RWPE2 (cell line): Measurements from ENCODE around the gene DNMBP.

Experiments used
- ATAC-seq: fragments of 200-7000 bp; cut with Tn5 transposase; 3 replicates; pipeline ENCODE4 v1.9.1; 2021; ENCODE audit warnings: low read depth
- DNase-seq: peaks from one replicate; pipeline ENCODE4 v3.0.0-alpha.2; 2020; ENCODE audit warnings: low spot score
- H3K27ac ChIP-seq: fragments of 450-650 bp; 2 replicates; pipeline ENCODE4 v1.5.1; 2017; ENCODE audit warnings: mild to moderate bottlenecking; ENCODE audit not compliant: poor library complexity, severe bottlenecking
- H3K27me3 ChIP-seq: fragments of 250-450 bp; sonication (Bioruptor Pico); 2 replicates; pipeline ENCODE4 v1.5.1; 2021; ENCODE audit warnings: mild to moderate bottlenecking, moderate library complexity; ENCODE audit not compliant: insufficient read depth, poor library complexity, severe bottlenecking
- H3K36me3 ChIP-seq: fragments of 250-450 bp; sonication (Bioruptor Pico); 2 replicates; pipeline ENCODE4 v1.5.1; 2020; ENCODE audit warnings: low read depth, mild to moderate bottlenecking, moderate library complexity
- H3K4me1 ChIP-seq: fragments of 250-450 bp; sonication (Bioruptor Pico); 2 replicates; pipeline ENCODE4 v1.5.1; 2021; ENCODE audit warnings: mild to moderate bottlenecking, moderate library complexity; ENCODE audit not compliant: insufficient read depth, poor library complexity, severe bottlenecking
- H3K4me3 ChIP-seq: fragments of 250-450 bp; sonication (Bioruptor Pico); 2 replicates; pipeline ENCODE4 v1.5.1; 2021; ENCODE audit warnings: mild to moderate bottlenecking, moderate library complexity; ENCODE audit not compliant: severe bottlenecking
- H3K9me3 ChIP-seq: fragments of 250-450 bp; sonication (Bioruptor Pico); 2 replicates; pipeline ENCODE4 v1.5.1; 2021; ENCODE audit warnings: mild to moderate bottlenecking, moderate library complexity; ENCODE audit not compliant: severe bottlenecking
- TF ChIP-seq, protein P1 (sequence below): fragments of 450-650 bp; IDR thresholded peaks from one replicate; pipeline ENCODE4 v1.5.1; 2017; ENCODE audit warnings: mild to moderate bottlenecking, moderate library complexity; ENCODE audit not compliant: poor library complexity, severe bottlenecking

DNMBP gene

GRCh38 chr10:99850767-99851340 lies 158.9 kb downstream of the DNMBP start:
- H3K27me3 ChIP-seq = no peaks in the 10 kb centered on the region
- H3K4me1 ChIP-seq = no peaks in the 10 kb centered on the region
- no peaks in the 10 kb centered on the region for H3K9me3 ChIP-seq
- H3K36me3 ChIP-seq = no peaks in the 10 kb centered on the region
- ATAC-seq (no peak), DNase-seq (no peak)
- TF ChIP-seq, protein P1, sequence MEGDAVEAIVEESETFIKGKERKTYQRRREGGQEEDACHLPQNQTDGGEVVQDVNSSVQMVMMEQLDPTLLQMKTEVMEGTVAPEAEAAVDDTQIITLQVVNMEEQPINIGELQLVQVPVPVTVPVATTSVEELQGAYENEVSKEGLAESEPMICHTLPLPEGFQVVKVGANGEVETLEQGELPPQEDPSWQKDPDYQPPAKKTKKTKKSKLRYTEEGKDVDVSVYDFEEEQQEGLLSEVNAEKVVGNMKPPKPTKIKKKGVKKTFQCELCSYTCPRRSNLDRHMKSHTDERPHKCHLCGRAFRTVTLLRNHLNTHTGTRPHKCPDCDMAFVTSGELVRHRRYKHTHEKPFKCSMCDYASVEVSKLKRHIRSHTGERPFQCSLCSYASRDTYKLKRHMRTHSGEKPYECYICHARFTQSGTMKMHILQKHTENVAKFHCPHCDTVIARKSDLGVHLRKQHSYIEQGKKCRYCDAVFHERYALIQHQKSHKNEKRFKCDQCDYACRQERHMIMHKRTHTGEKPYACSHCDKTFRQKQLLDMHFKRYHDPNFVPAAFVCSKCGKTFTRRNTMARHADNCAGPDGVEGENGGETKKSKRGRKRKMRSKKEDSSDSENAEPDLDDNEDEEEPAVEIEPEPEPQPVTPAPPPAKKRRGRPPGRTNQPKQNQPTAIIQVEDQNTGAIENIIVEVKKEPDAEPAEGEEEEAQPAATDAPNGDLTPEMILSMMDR = no peak
- H3K4me3 ChIP-seq = no peak overlapping the region
- no peak overlapping the region for H3K27ac ChIP-seq

DNA sequence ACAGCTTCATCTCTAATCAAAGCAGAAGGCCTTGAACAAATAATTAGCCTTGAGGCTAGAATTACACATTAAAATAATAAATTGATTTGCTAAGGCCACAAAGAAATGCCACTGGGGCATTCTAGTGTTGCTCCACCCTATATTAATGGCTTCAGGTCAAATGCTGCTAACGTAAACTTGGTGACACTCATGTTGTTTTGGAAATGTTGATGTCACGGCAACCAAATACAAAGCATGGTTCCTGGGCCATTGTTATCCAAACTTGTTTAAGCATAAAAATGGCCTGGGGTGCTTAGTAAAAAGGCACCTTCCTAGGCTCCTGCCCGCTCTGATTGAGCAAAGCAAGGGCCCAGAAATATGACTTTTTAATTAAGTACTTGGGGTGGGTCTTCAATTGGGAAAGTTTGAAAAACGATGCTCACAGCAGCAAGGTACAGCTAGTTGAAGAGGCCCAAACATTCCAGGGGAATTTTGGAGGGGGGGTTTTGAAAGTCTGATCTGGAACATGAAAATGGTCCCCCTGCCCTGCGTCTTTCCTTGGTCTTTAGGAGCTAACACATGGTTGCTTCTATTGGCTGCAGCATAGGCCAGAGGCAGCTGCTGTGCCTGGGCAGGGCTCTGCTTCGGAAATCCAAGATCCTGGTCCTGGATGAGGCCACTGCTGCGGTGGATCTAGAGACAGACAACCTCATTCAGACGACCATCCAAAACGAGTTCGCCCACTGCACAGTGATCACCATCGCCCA lies 159.6 kb downstream of the DNMBP start:
- H3K4me3 ChIP-seq = no peak overlapping the region
- H3K4me1 ChIP-seq = no peaks in the 10 kb centered on the region
- no peaks in the 10 kb centered on the region for H3K36me3 ChIP-seq
- H3K9me3 ChIP-seq = no peaks in the 10 kb centered on the region
- no peak overlapping the region for H3K27ac ChIP-seq
- no peaks in the 10 kb centered on the region for H3K27me3 ChIP-seq
- no peak for ATAC-seq
- TF ChIP-seq, protein P1 = no peak
- DNase-seq = no peak

DNA sequence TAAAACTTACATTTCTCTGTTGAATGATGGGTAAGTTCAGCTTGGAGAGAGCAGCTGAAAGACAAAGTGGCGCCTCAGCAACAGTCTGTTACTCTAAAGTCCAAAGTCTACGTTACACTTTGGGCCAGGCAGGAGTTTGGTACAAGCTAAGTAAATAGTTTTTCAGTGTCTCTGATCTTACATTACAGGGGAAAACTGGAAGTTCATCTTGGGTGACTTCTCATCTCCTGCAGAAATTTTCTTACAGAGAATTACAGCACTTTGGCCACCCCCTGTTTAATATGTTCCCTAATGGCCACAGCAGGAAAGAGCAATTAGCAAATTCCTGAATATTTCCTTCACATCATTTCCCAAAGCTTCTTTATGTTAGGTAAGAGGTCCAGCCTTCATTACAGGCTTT lies 160.2 kb downstream of the DNMBP start:
- H3K4me3 ChIP-seq = no peak overlapping the region
- H3K27ac ChIP-seq = no peak overlapping the region
- H3K36me3 ChIP-seq = no peaks in the 10 kb centered on the region
- DNase-seq = no peak
- H3K27me3 ChIP-seq = no peaks in the 10 kb centered on the region
- H3K9me3 ChIP-seq = no peaks in the 10 kb centered on the region
- TF ChIP-seq, protein P1 = no peak
- no peak for ATAC-seq
- no peaks in the 10 kb centered on the region for H3K4me1 ChIP-seq

GRCh38 chr10:99849057-99849456 lies 160.7 kb downstream of the DNMBP start:
- TF ChIP-seq, protein P1 = no peak
- Histone ChIP-seq H3K9me3 (no peaks in the 10 kb centered on the region), H3K4me1 (no peaks in the 10 kb centered on the region), H3K27ac (no peak overlapping the region), H3K4me3 (no peak overlapping the region), H3K36me3 (no peaks in the 10 kb centered on the region), H3K27me3 (no peaks in the 10 kb centered on the region)
- DNase-seq = no peak
- ATAC-seq = no peak

GRCh38 chr10:99845837-99846382 lies 163.8 kb downstream of the DNMBP start:
- DNase-seq (peak; percentile 67), ATAC-seq (peak; percentile 92)
- no peaks in the 10 kb centered on the region for H3K27me3 ChIP-seq
- H3K36me3 ChIP-seq = no peaks in the 10 kb centered on the region
- TF ChIP-seq, protein P1 = peak; percentile 89
- no peaks in the 10 kb centered on the region for H3K9me3 ChIP-seq
- H3K27ac ChIP-seq = no peak overlapping the region
- H3K4me3 ChIP-seq = no peak overlapping the region
- no peaks in the 10 kb centered on the region for H3K4me1 ChIP-seq
